Liver (tissue), 9 donors: ENCODE results near the gene STXBP6. TPM values are rescaled to one million over a fixed set of nuclear protein-coding genes. Genes with fewer than 3 reads are reported as not detected.

Source experiments
- DNase-seq: peaks from one replicate; pipeline ENCODE4 v3.0.0-alpha.2; 2017; ENCODE audit warnings: low spot score
- H3K27ac ChIP-seq, 2 donors: one replicate each; pipeline ENCODE4 v1.7.0; 2013; ENCODE audit warnings: inconsistent platforms in 2 of 2, low read length in 2 of 2, control low read depth in 1 of 2, low read depth in 1 of 2, mild to moderate bottlenecking in 1 of 2
- H3K27me3 ChIP-seq, 4 donors: one replicate each; pipeline versions ENCODE4 v1.6.1 to v1.7.0; 2013; ENCODE audit warnings: low read length in 3 of 4, inconsistent platforms in 1 of 4, mild to moderate bottlenecking in 1 of 4, moderate library complexity in 1 of 4; ENCODE audit not compliant: control insufficient read depth in 4 of 4, insufficient read depth in 4 of 4
- H3K36me3 ChIP-seq, 4 donors: one replicate each; pipeline versions ENCODE4 v1.6.1 to v1.7.0; 2013; ENCODE audit warnings: low read length in 3 of 4, mild to moderate bottlenecking in 3 of 4, low read depth in 1 of 4, moderate library complexity in 1 of 4; ENCODE audit not compliant: control insufficient read depth in 4 of 4, insufficient read depth in 3 of 4
- H3K4me1 ChIP-seq, 4 donors: one replicate each; pipeline versions ENCODE4 v1.6.1 to v1.7.0; 2013; ENCODE audit warnings: low read length in 3 of 4, mild to moderate bottlenecking in 3 of 4, moderate library complexity in 1 of 4; ENCODE audit not compliant: control insufficient read depth in 4 of 4, insufficient read depth in 4 of 4
- H3K4me3 ChIP-seq, 3 donors: one replicate each; pipeline versions ENCODE4 v1.6.1 to v1.7.0; 2013; ENCODE audit warnings: low read length in 3 of 3, control low read depth in 1 of 3, low read depth in 1 of 3, mild to moderate bottlenecking in 1 of 3
- H3K9ac ChIP-seq, 2 donors: one replicate each; pipeline ENCODE4 v1.7.0; 2013; ENCODE audit warnings: low read length in 2 of 2, mild to moderate bottlenecking in 2 of 2, moderate library complexity in 2 of 2, control low read depth in 1 of 2, low read depth in 1 of 2
- H3K9me3 ChIP-seq, 4 donors: one replicate each; pipeline versions ENCODE4 v1.6.1 to v1.7.0; 2013; ENCODE audit warnings: low read length in 3 of 4; ENCODE audit not compliant: control insufficient read depth in 4 of 4
- ATF3 ChIP-seq: IDR thresholded peaks from 2 replicates; pipeline ENCODE4 v1.6.1; 2016; ENCODE audit warnings: antibody characterized with exemption
- EGR1 ChIP-seq, 2 donors: IDR thresholded peaks; 2 replicates each; pipeline ENCODE4 v1.6.1; 2016 to 2018; ENCODE audit warnings: antibody characterized with exemption in 2 of 2, low read depth in 2 of 2
- FOXA2 ChIP-seq: IDR thresholded peaks from 2 replicates; pipeline ENCODE4 v1.6.1; 2016; ENCODE audit warnings: antibody characterized with exemption
- REST ChIP-seq: IDR thresholded peaks from 2 replicates; pipeline ENCODE4 v1.6.1; 2016; ENCODE audit warnings: antibody characterized with exemption, mild to moderate bottlenecking
- YY1 ChIP-seq: IDR thresholded peaks from 2 replicates; pipeline ENCODE4 v1.6.1; 2016; ENCODE audit warnings: antibody characterized with exemption, mild to moderate bottlenecking
- WGBS: extraction: QIAGEN DNeasy Blood & Tissue Kit; methylation state at CpG from one replicate; pipeline ENCODE4 v1.1.7; 2013; 5-methylcytosine and 5-hydroxymethylcytosine counted together
- polyA plus RNA-seq, 2 donors: library from polyadenylated mRNA; stranded (reverse) in 1 of 2; unstranded in 1 of 2; fragments of 200-250 nt in 1 of 2; fragments of >200 nt in 1 of 2; fragmentation: Nextera tagmentation in 1 of 2; extraction: Ambion mirVana in 1 of 2; gene quantifications; one replicate each; pipeline versions ENCODE4 v1.2.1 to v1.2.3, GENCODE V29; 2013 to 2015
- total RNA-seq, 2 donors: library from RNA; depleted of rRNA; stranded (reverse); fragments of >200 nt; gene quantifications; one replicate each; pipeline ENCODE4 v1.2.3, GENCODE V29; 2014
- TF ChIP-seq, protein P1 (sequence below): IDR thresholded peaks from 2 replicates; pipeline ENCODE4 v1.6.1; 2016; ENCODE audit warnings: antibody characterized with exemption
- TF ChIP-seq, protein P2 (sequence below): IDR thresholded peaks from 2 replicates; pipeline ENCODE4 v1.6.1; 2016; ENCODE audit warnings: antibody characterized with exemption
- TF ChIP-seq, protein P3 (sequence below): fragments of 150-350 bp; IDR thresholded peaks from 2 replicates; pipeline ENCODE4 v1.5.1; 2017; ENCODE audit warnings: improper control_type of control experiment, low read depth, low read length; ENCODE audit not compliant: missing input control
- donor health status: healthy.
- donor health status: healthy.
- donor health status: healthy.
- donor health status: healthy.
- donor health status: healthy.

STXBP6 gene
- total and polyA plus RNA-seq, 4 donors: 1.4 to 3.8 (median 1.8) TPM

GRCh38 chr14:25086081-25086480, 36.1 kb upstream of the STXBP6 start (continued):
- TF ChIP-seq, protein P1, sequence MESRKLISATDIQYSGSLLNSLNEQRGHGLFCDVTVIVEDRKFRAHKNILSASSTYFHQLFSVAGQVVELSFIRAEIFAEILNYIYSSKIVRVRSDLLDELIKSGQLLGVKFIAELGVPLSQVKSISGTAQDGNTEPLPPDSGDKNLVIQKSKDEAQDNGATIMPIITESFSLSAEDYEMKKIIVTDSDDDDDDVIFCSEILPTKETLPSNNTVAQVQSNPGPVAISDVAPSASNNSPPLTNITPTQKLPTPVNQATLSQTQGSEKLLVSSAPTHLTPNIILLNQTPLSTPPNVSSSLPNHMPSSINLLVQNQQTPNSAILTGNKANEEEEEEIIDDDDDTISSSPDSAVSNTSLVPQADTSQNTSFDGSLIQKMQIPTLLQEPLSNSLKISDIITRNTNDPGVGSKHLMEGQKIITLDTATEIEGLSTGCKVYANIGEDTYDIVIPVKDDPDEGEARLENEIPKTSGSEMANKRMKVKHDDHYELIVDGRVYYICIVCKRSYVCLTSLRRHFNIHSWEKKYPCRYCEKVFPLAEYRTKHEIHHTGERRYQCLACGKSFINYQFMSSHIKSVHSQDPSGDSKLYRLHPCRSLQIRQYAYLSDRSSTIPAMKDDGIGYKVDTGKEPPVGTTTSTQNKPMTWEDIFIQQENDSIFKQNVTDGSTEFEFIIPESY: no peak
- TF ChIP-seq FOXA2 (no peak), ATF3 (no peak)

- no peak overlapping the region for H3K27ac ChIP-seq
These were observed 30.7 kb upstream of the STXBP6 start for GRCh38 chr14:25080682-25081081.

DNA sequence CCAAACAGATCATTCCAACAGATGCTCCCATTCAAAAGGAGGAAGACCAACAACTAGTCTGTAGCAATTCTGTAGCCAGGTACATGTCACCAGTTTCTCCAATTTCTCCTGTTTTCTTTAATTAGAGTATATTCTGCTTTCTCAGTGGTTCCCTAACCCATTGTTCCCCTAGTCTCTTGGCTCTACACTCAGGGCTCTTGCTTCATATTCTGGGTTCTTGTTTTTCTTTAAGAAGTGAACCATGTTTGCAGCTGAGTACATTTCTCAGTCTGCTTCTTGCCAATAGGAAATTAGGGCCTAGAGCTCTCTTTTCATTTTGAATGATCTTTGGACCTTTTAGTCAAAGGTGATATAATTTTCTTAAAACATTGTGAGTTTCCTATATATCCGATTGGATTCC, 29.4 kb upstream of the STXBP6 start:
- Histone ChIP-seq H3K4me3 (no peak overlapping the region), H3K27ac (no peak overlapping the region), H3K27me3 (peaks cover 0 to under 1% (median 0%) of the 10 kb centered on the region in 4 donors), H3K4me1 (no peaks in the 10 kb centered on the region), H3K36me3 (no peaks in the 10 kb centered on the region), H3K9ac (no peak overlapping the region), H3K9me3 (no peaks in the 10 kb centered on the region)
- TF ChIP-seq, protein P2, sequence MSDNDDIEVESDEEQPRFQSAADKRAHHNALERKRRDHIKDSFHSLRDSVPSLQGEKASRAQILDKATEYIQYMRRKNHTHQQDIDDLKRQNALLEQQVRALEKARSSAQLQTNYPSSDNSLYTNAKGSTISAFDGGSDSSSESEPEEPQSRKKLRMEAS: no peak
- no peak for TF ChIP-seq YY1
- TF ChIP-seq REST: no peak
- TF ChIP-seq, protein P3, sequence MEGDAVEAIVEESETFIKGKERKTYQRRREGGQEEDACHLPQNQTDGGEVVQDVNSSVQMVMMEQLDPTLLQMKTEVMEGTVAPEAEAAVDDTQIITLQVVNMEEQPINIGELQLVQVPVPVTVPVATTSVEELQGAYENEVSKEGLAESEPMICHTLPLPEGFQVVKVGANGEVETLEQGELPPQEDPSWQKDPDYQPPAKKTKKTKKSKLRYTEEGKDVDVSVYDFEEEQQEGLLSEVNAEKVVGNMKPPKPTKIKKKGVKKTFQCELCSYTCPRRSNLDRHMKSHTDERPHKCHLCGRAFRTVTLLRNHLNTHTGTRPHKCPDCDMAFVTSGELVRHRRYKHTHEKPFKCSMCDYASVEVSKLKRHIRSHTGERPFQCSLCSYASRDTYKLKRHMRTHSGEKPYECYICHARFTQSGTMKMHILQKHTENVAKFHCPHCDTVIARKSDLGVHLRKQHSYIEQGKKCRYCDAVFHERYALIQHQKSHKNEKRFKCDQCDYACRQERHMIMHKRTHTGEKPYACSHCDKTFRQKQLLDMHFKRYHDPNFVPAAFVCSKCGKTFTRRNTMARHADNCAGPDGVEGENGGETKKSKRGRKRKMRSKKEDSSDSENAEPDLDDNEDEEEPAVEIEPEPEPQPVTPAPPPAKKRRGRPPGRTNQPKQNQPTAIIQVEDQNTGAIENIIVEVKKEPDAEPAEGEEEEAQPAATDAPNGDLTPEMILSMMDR: no peak
- no peak for TF ChIP-seq EGR1 (IDR thresholded peaks at IDR 0.05; ENCODE audit: low read depth in 2 of 2)
- 92% methylated on average over 1 of the region's 1 CpG for WGBS
- DNase-seq: no peak

More at GRCh38 chr14:25080682-25081081, 30.7 kb upstream of the STXBP6 start:
- WGBS: 84% methylated on average over 2 of the region's 2 CpGs
- Histone ChIP-seq H3K9me3 (no peaks in the 10 kb centered on the region), H3K4me3 (no peak overlapping the region), H3K4me1 (no peaks in the 10 kb centered on the region), H3K36me3 (no peaks in the 10 kb centered on the region), H3K27me3 (no peaks in the 10 kb centered on the region), H3K9ac (no peak overlapping the region)
- DNase-seq: no peak
- TF ChIP-seq, protein P1: no peak
- TF ChIP-seq, protein P3: no peak
